K562 treated with DMSO at 1 percent for 24 hours (cell line): ENCODE data around the gene NMNAT2. TPM values are rescaled to one million over a fixed set of nuclear protein-coding genes. Genes with fewer than 3 reads are reported as not detected.

ENCODE experiments used
- total RNA-seq: library from RNA; unstranded; fragments of 300-600 nt; gene quantifications from 2 replicates; pipeline ENCODE4 v1.2.3, GENCODE V29; 2022; ENCODE audit warnings: low read depth; ENCODE audit not compliant: insufficient read depth

NMNAT2 gene
- not detected in 2 replicates for total RNA-seq

GRCh38 chr1:183417772-183418491 is at the start of gene NMNAT2:
TSS of gene NMNAT2 (minus strand) at chr1:183418380. CDS start at chr1:183418267, 113 bp downstream.

Other genes starting within 250 kb of the NMNAT2 start
- gene LAMC2, start 232.1 kb downstream of the NMNAT2 start, total RNA-seq = not detected in 2 replicates
- 29.7 and 31.3 TPM in 2 replicates for gene SMG7, start 54.1 kb upstream of the NMNAT2 start, total RNA-seq
- gene NCF2, start 172.1 kb upstream of the NMNAT2 start, total RNA-seq = 0.47 and 0.93 TPM in 2 replicates
- 141 and 159 TPM in 2 replicates for gene ARPC5, start 217.4 kb upstream of the NMNAT2 start, total RNA-seq
- not detected in 2 replicates for gene APOBEC4, start 234.9 kb upstream of the NMNAT2 start, total RNA-seq